SK-N-SH (cell line): ENCODE data around the gene SLC25A51. TPM values are rescaled to one million over a fixed set of nuclear protein-coding genes. Genes with fewer than 3 reads are reported as not detected.

Source experiments
- CTCF ChIA-PET: fragments of 300-600, 350-600 bp; formaldehyde crosslinking; extraction: SDS; loops from one replicate; lab custom pipeline; 2021; lab: Yijun Ruan, JAX
- POLR2A ChIA-PET: fragments of 350-600 bp; sonication (Branson Sonifier 250); formaldehyde crosslinking; extraction: SDS; loops from one replicate; lab custom pipeline; 2020; ENCODE audit warnings: antibody characterized with exemption, inconsistent platforms; lab: Yijun Ruan, JAX
- DNase-seq: peaks from one replicate; pipeline ENCODE4 v3.0.0; 2012
- H2AFZ ChIP-seq: fragments of 200-600 bp; sonication (generic); 2 replicates; pipeline ENCODE4 v1.8.1; 2016; ENCODE audit warnings: antibody characterized with exemption, mild to moderate bottlenecking, low read depth
- H3F3A ChIP-seq: fragments of 200-600 bp; sonication (generic); replicated peaks from 2 replicates; pipeline ENCODE3; 2016; ENCODE audit warnings: antibody characterized with exemption, mild to moderate bottlenecking; ENCODE audit not compliant: insufficient read depth
- H3K27ac ChIP-seq, 2 experiments: fragments of 200-500 bp in 1 of 2; fragments of 200-600 bp in 1 of 2; sonication (Bioruptor generic) in 1 of 2; sonication (generic), shearing (Covaris generic) in 1 of 2; 2 replicates each; pipeline versions ENCODE4 v1.5.1 to v1.6.1; 2014 to 2016; ENCODE audit warnings: low read depth in 2 of 2, inconsistent platforms in 1 of 2, low read length in 1 of 2, mild to moderate bottlenecking in 1 of 2, mixed read lengths in 1 of 2
- H3K27me3 ChIP-seq: fragments of 200-600 bp; sonication (generic), shearing (Covaris generic); 2 replicates; pipeline ENCODE4 v1.6.1; 2016; ENCODE audit warnings: mixed run types; ENCODE audit not compliant: insufficient read depth
- H3K36me3 ChIP-seq, 2 experiments: fragments of 200-500 bp in 1 of 2; fragments of 200-600 bp in 1 of 2; sonication (Bioruptor generic) in 1 of 2; sonication (generic) in 1 of 2; replicated peaks in 1 of 2; 2 replicates each; pipeline versions ENCODE3 to v1.5.1; 2014 to 2016; ENCODE audit warnings: low read length in 1 of 2, mild to moderate bottlenecking in 1 of 2; ENCODE audit not compliant: insufficient read depth in 2 of 2, control insufficient read depth in 1 of 2
- H3K4me1 ChIP-seq, 2 experiments: fragments of 200-500 bp in 1 of 2; fragments of 200-600 bp in 1 of 2; sonication (Bioruptor generic) in 1 of 2; sonication (generic), shearing (Covaris generic) in 1 of 2; 2 replicates each; pipeline versions ENCODE4 v1.5.1 to v1.6.1; 2014 to 2016; ENCODE audit warnings: low read depth in 1 of 2, low read length in 1 of 2, mixed run types in 1 of 2; ENCODE audit not compliant: insufficient read depth in 2 of 2, control insufficient read depth in 1 of 2
- H3K4me2 ChIP-seq: fragments of 200-600 bp; sonication (generic), shearing (Covaris generic); 2 replicates; pipeline ENCODE4 v1.6.1; 2017; ENCODE audit warnings: mixed run types
- H3K4me3 ChIP-seq, 2 experiments: fragments of 200-500 bp in 1 of 2; fragments of 200-600 bp in 1 of 2; sonication (Bioruptor generic) in 1 of 2; sonication (generic), shearing (Covaris generic) in 1 of 2; 2 replicates each; pipeline versions ENCODE4 v1.5.1 to v1.8.1; 2014 to 2016; ENCODE audit warnings: low read depth in 2 of 2, inconsistent platforms in 1 of 2, low read length in 1 of 2, mild to moderate bottlenecking in 1 of 2, mixed read lengths in 1 of 2, moderate library complexity in 1 of 2
- H3K79me2 ChIP-seq: fragments of 200-600 bp; sonication (generic); 2 replicates; pipeline ENCODE4 v1.8.1; 2017; ENCODE audit warnings: mild to moderate bottlenecking; ENCODE audit not compliant: insufficient read depth
- H3K9ac ChIP-seq: fragments of 200-600 bp; sonication (generic); 2 replicates; pipeline ENCODE4 v1.6.1; 2017; ENCODE audit warnings: mixed run types
- H3K9me2 ChIP-seq: fragments of 200-600 bp; sonication (generic); 2 replicates; pipeline ENCODE4 v1.6.1; 2017; ENCODE audit warnings: mixed run types
- H3K9me3 ChIP-seq: fragments of 200-600 bp; sonication (generic); 2 replicates; pipeline ENCODE4 v1.6.1; 2017; ENCODE audit warnings: mixed run types, mild to moderate bottlenecking, moderate library complexity
- H4K20me1 ChIP-seq: fragments of 200-600 bp; sonication (generic); 2 replicates; pipeline ENCODE4 v1.6.1; 2017; ENCODE audit warnings: mild to moderate bottlenecking, mixed run types; ENCODE audit not compliant: insufficient read depth
- CHD2 ChIP-seq: fragments of 150-350 bp; IDR thresholded peaks from 2 replicates; pipeline ENCODE4 v1.6.1; 2018; ENCODE audit warnings: low read length; ENCODE audit not compliant: partially characterized antibody
- CTCF ChIP-seq: fragments of 200-600 bp; sonication (generic); IDR thresholded peaks from 2 replicates; pipeline ENCODE4 v1.6.1; 2017; ENCODE audit warnings: antibody characterized with exemption, mild to moderate bottlenecking, moderate library complexity
- ELF1 ChIP-seq: IDR thresholded peaks from 2 replicates; pipeline ENCODE4 v1.4.0; 2012
- EP300 ChIP-seq, 2 experiments: IDR thresholded peaks; 2 replicates each; pipeline versions ENCODE4 v1.4.0 to v1.6.1; 2012; ENCODE audit warnings: borderline replicate concordance in 1 of 2, low read depth in 1 of 2, low read length in 1 of 2
- FOSL2 ChIP-seq: IDR thresholded peaks from 2 replicates; pipeline ENCODE4 v1.4.0; 2012; ENCODE audit warnings: low read depth, mild to moderate bottlenecking, moderate library complexity, borderline replicate concordance
- FOXJ3 ChIP-seq: sonication (generic); formaldehyde crosslinking; IDR thresholded peaks from 2 replicates; pipeline ENCODE4 v1.5.1; 2020; ENCODE audit warnings: mild to moderate bottlenecking, missing genetic modification reagents
- JUND ChIP-seq: IDR thresholded peaks from 2 replicates; pipeline ENCODE4 v1.4.0; 2012
- MAX ChIP-seq: IDR thresholded peaks from 2 replicates; pipeline ENCODE4 v1.4.0; 2012; ENCODE audit warnings: low read depth
- MEF2A ChIP-seq: IDR thresholded peaks from 2 replicates; pipeline ENCODE4 v1.4.0; 2012; ENCODE audit warnings: low read depth, borderline replicate concordance
- MXI1 ChIP-seq: IDR thresholded peaks from 2 replicates; pipeline ENCODE4 v1.6.1; 2012; ENCODE audit warnings: mild to moderate bottlenecking, low read depth, low read length, improper control_type of control experiment
- NRF1 ChIP-seq: IDR thresholded peaks from 2 replicates; pipeline ENCODE4 v1.6.1; 2012; ENCODE audit warnings: low read depth, mild to moderate bottlenecking, low read length
- POLR2AphosphoS5 ChIP-seq: IDR thresholded peaks from 2 replicates; pipeline ENCODE4 v1.6.1; 2012; ENCODE audit warnings: low read depth, low read length
- RAD21 ChIP-seq: IDR thresholded peaks from 2 replicates; pipeline ENCODE4 v1.6.1; 2012; ENCODE audit warnings: mild to moderate bottlenecking, low read length
- RCOR1 ChIP-seq: fragments of 150-350 bp; IDR thresholded peaks from 2 replicates; pipeline ENCODE4 v1.6.1; 2017; ENCODE audit warnings: antibody characterized with exemption, low read length
- REST ChIP-seq: IDR thresholded peaks from 2 replicates; pipeline ENCODE4 v1.6.1; 2012; ENCODE audit warnings: mild to moderate bottlenecking, low read depth, low read length, moderate library complexity
- SIN3A ChIP-seq: IDR thresholded peaks from 2 replicates; pipeline ENCODE4 v1.6.1; 2012; ENCODE audit warnings: low read depth, mild to moderate bottlenecking, low read length, moderate library complexity, borderline replicate concordance
- SMC3 ChIP-seq: IDR thresholded peaks from 2 replicates; pipeline ENCODE4 v1.6.1; 2012; ENCODE audit warnings: low read depth, low read length, improper control_type of control experiment
- USF2 ChIP-seq: fragments of 150-350 bp; IDR thresholded peaks from 2 replicates; pipeline ENCODE4 v1.6.1; 2017; ENCODE audit warnings: antibody characterized with exemption, low read length, low read depth, borderline replicate concordance
- YY1 ChIP-seq: IDR thresholded peaks from 2 replicates; pipeline ENCODE4 v1.4.0; 2012; ENCODE audit warnings: low read depth, mild to moderate bottlenecking
- ZBTB33 ChIP-seq: IDR thresholded peaks from 2 replicates; pipeline ENCODE4 v1.4.0; 2012; ENCODE audit warnings: low read depth, borderline replicate concordance
- WGBS: methylation state at CpG from one replicate; pipeline ENCODE4 v1.1.6; 2017; ENCODE audit warnings: low lambda C conversion rate; 5-methylcytosine and 5-hydroxymethylcytosine counted together
- polyA plus RNA-seq, 3 experiments: library from polyadenylated mRNA; depleted of rRNA; stranded (reverse); fragments of >200 nt; gene quantifications; 2 replicates each; pipeline ENCODE4 v1.2.3, GENCODE V29; 2012

The SLC25A51 gene
- polyA plus RNA-seq, 1 of the 3 experiments (the other 2 are of a cell fraction), result 13.3 TPM

- H4K20me1 ChIP-seq, result no peaks in the 10 kb centered on the region
- peaks cover 46 to 52% of the 10 kb centered on the region in 2 experiments for H3K36me3 ChIP-seq
- H3K9me3 ChIP-seq, result no peaks in the 10 kb centered on the region
- H3K9ac ChIP-seq, result no peak overlapping the region
- no peaks in the 10 kb centered on the region for H3F3A ChIP-seq
- H3K27me3 ChIP-seq, result no peaks in the 10 kb centered on the region
- DNase-seq, result no peak
- CTCF ChIA-PET, result no interaction called here
- POLR2A ChIA-PET, result no interaction called here
- H3K79me2 ChIP-seq, result no peaks in the 10 kb centered on the region
- no peak overlapping the region for H3K4me3 ChIP-seq
- H3K27ac ChIP-seq, result no peak overlapping the region
- no peak overlapping the region for H3K4me2 ChIP-seq
- no peak overlapping the region for H2AFZ ChIP-seq
- no peak for TF ChIP-seq MEF2A
- TF ChIP-seq ZBTB33, result no peak
- TF ChIP-seq FOSL2, result no peak
- TF ChIP-seq EP300 (IDR thresholded peaks at IDR 0.05; ENCODE audit: borderline replicate concordance in 1 of 2, low read depth in 1 of 2, low read length in 1 of 2), result no peak
- TF ChIP-seq SMC3, result no peak
- TF ChIP-seq CTCF, result no peak
- no peak for TF ChIP-seq RCOR1
- TF ChIP-seq JUND, result no peak
- TF ChIP-seq FOXJ3 (CRISPR knock-in tag), result no peak
- TF ChIP-seq SIN3A, result no peak
- no peak for TF ChIP-seq MXI1
- 100% methylated on average over 1 of the region's 1 CpG for WGBS
- H3K4me1 ChIP-seq, result no peaks in the 10 kb centered on the region; a peak in 1 of 4 replicates
- no peaks in the 10 kb centered on the region for H3K9me2 ChIP-seq
These were observed 47.4 kb downstream of the SLC25A51 start for GRCh38 chr9:37856551-37856950.

GRCh38 chr9:37852222-37852621 lies 51.7 kb downstream of the SLC25A51 start:
- Histone ChIP-seq H3K4me2 (no peak overlapping the region), H3K36me3 (peaks cover 16 to 39% of the 10 kb centered on the region in 2 experiments), H3K27me3 (no peaks in the 10 kb centered on the region), H3K4me3 (no peak overlapping the region), H3K27ac (no peak overlapping the region), H2AFZ (no peak overlapping the region), H3F3A (no peaks in the 10 kb centered on the region), H3K4me1 (no peaks in the 10 kb centered on the region; a peak in 1 of 4 replicates), H4K20me1 (no peaks in the 10 kb centered on the region), H3K9ac (no peak overlapping the region), H3K9me3 (no peaks in the 10 kb centered on the region), H3K9me2 (no peaks in the 10 kb centered on the region; the same call in 1 of the 2 replicates), H3K79me2 (no peaks in the 10 kb centered on the region; the same call in 1 of the 2 replicates)
- CTCF ChIA-PET, result interaction anchor here (1.4 kb wide), 1 partner anchor 15 kb away, joined by 3 read pairs; no protein-coding TSS in a partner anchor
- DNase-seq, result no peak
- WGBS, result 78% methylated on average over 2 of the region's 2 CpGs
- POLR2A ChIA-PET, result no interaction called here
- no peak for TF ChIP-seq RAD21
- no peak for TF ChIP-seq POLR2AphosphoS5
- TF ChIP-seq NRF1, result no peak
- no peak for TF ChIP-seq CHD2
- TF ChIP-seq RCOR1, result no peak
- TF ChIP-seq MAX, result no peak
- TF ChIP-seq REST, result no peak
- TF ChIP-seq USF2, result no peak
- no peak for TF ChIP-seq FOSL2
- no peak for TF ChIP-seq SIN3A
- no peak for TF ChIP-seq ELF1
- no peak for TF ChIP-seq EP300 (IDR thresholded peaks at IDR 0.05; ENCODE audit: borderline replicate concordance in 1 of 2, low read depth in 1 of 2, low read length in 1 of 2)
- no peak for TF ChIP-seq YY1
